GM21390 (cell line): ENCODE measurements around the gene SLC6A9.

Source experiments
- ATAC-seq: cut with Tn5 transposase; IDR thresholded peaks from one replicate; pipeline ENCODE4 v1.9.1; 2021; ENCODE audit not compliant: unreplicated experiment

Gene SLC6A9

GRCh38 chr1:43951021-43951985, 80.0 kb downstream of the SLC6A9 start:
- no peak for ATAC-seq

- no peak for ATAC-seq
These were observed 81.6 kb downstream of the SLC6A9 start for GRCh38 chr1:43949678-43950077.

GRCh38 chr1:43947874-43948437, 83.3 kb downstream of the SLC6A9 start:
- ATAC-seq: no peak

GRCh38 chr1:43947061-43947873, 84.0 kb downstream of the SLC6A9 start:
- no peak for ATAC-seq
